Stimulated activated CD4-positive, alpha-beta T cell treated with anti-CD3 and anti-CD28 coated beads, Interleukin-1b, Interleukin-23, amount 100 ng/mL, for 1 hour (primary cell): Measurements from ENCODE around the gene ADARB2.

Experiments
- DNase-seq, 2 donors: peaks; one replicate each; pipeline ENCODE4 v3.0.0-alpha.2; 2020; ENCODE audit warnings: low read depth in 2 of 2

The ADARB2 gene

GRCh38 chr10:1291178-1292090 lies 445.9 kb downstream of the ADARB2 start:
- no peak for DNase-seq

GRCh38 chr10:1290071-1290471 lies 447.3 kb downstream of the ADARB2 start:
- DNase-seq, result no peak

DNA sequence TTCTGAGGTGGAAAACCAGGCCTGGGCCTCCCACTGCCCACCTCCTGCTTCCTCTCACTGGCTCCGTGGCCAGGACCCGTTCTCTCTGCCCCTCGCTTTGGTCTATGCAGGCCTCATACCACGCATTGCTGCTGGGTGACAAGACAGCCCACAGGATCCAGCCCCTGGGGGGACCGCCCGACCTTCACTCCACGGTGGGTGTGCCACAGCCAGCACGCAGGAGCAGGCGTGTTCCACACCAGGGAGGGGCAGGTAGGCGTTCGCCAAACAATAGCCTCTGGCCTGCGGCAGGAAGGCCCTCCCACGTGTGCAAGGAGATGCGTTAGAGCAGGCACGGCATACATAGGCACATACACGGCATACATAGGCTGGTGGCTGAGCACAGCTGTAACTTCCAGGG lies 447.7 kb downstream of the ADARB2 start:
- no peak for DNase-seq

- DNase-seq, result no peak
These were observed 449.3 kb downstream of the ADARB2 start for GRCh38 chr10:1287971-1288401.

DNA sequence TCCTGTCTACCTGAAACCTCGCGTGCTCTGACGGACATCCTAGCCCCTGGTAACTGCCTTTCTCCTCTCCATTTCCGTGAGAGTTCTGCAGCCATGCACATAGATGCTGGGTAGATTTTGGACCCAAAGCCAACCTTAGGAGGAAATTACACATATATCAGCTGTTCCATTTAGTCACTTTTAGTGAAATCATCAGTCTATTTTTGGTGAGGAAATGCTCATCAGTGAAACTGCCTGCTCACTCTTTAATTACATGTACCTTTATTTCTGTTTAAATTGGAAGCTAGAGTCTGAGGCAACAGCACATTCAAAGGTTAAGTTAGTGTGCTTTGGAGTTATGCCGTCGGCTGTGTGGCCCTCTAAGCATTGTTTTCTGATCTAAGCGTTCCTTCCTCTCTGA lies 449.8 kb downstream of the ADARB2 start:
- DNase-seq, result no peak

GRCh38 chr10:1284076-1284475 lies 453.2 kb downstream of the ADARB2 start:
- no peak for DNase-seq

- DNase-seq, result no peak
These were observed 455.9 kb downstream of the ADARB2 start for GRCh38 chr10:1281405-1281782.

DNA sequence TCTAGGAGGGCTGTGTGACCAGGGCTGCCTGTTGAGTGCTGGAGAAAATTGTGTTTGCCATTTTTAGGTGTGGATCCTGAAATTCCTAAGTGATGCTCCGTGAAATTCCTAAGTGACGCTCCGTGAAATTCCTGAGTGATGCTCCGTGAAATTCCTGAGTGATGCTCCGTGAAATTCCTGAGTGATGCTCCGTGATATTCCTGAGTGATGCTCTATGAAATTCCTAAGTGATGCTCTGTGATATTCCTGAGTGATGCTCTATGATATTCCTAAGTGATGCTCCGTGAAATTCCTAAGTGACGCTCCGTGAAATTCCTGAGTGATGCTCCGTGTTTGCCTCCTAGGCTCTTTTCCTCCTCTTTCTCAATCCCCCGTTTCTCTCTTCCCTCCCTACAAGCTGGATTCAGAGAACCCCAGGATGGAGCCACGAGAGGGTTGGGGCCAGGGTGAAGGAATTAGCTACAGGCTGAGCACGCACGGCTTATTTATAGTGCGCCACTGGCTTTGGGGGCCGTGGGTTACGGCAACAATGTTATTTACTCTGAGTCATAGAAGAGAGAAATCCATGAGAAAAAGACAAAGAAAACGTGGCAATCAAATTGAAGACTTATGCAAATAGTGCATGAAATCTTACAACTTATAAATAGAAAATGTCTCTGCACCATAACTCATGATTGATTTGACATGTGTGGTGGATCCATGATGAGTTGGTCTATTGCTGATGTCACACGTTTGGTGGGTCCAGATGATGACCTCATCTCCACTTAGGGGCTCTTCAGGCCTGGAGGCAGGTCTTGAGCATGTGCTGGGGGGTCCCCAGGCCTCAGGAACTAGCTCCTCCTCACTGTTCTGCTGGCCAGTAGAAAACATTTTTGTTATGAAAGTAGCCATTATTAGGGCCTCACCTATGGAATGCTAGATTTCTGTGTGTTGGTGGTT lies 456.6 kb downstream of the ADARB2 start:
- no peak for DNase-seq

GRCh38 chr10:1278306-1278705 lies 459.0 kb downstream of the ADARB2 start:
- no peak for DNase-seq

DNA sequence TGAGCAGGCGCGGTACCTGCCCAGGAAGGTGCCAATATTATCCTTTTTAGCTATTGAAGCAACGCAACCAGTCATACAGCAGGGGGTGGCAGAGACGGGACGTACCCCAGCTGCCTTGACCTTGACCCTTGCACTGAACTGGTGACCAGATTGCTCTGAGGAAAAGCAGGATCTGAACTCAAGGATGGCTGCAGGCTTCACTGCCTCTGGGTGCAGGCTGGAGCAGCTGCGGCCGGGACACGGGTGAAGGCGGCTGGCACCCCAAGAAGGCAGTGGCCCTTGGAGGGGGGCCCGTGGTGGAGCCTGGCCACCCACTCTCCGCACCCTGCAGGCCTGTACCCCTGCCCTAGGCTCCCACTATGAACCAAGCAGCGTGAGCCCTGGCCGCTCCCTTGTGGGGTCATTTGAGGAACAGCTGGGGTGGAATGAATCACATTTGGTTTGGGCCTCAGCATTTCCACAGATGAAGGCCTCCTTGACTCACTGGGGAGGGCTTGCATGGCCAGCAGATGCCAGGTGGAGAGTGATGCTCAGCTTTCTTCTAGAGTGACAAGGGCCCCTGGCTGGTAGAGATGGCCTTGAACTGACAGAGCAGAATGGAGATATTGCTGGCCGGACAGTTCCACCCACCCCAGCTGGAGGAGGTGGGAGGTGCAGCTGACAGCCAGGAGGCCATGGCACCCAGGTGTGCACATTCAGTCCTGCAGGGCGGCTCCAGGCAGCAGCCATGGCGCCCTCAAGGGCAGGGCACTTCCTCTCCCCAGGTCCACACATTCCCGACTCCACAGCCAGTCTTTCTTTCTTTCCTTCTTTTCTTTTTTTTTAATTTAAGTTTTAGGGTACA lies 462.4 kb downstream of the ADARB2 start:
- no peak for DNase-seq

DNA sequence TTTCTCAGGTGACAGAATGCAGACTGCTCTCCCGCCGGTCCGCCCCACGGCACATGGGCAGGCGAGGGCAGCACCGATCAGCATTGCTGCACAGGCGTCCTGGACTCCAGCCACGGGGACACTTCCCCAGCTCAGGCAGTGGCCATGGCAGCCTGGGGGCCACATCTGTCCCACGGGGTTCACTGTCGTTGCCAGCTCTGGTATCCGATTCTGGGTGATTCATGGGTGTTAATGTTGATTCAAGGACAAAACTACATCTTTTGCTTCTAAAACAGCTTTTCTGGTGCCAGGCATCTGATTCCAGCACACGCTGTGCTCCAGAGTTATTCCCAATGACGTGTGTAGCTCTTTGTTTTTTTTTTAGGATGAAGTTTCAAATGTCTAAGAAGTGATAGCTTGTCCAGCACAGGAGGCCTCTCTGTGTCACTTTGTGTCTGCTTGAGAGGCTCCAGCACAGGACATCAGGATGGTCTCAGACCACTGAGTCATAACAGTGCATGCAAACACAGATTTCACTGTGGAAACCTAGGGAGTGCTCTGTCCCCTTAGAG lies 463.1 kb downstream of the ADARB2 start:
- DNase-seq, result no peak

GRCh38 chr10:1273372-1274105 lies 463.8 kb downstream of the ADARB2 start:
- no peak for DNase-seq

DNA sequence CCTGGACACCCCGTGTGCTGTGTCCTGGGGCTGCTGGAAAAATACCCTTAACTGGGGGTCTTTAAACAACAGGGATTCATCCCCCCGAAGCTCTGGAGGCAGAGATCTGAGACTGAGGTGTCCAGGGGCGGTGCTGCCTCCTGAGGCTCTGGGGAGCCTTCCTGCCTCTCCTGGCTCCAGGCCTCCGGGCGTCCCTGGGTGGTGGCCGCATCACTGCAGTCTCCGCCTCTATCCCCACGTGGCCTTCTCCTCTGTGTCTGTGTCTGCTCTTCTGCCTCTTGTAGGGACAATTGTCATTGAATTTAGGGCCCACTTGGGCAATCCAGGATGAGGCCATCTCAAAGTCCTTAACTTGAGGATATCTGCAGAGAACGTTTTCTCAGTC lies 464.6 kb downstream of the ADARB2 start:
- no peak for DNase-seq

- DNase-seq, result no peak
These were observed 465.1 kb downstream of the ADARB2 start for GRCh38 chr10:1272079-1272776.

DNA sequence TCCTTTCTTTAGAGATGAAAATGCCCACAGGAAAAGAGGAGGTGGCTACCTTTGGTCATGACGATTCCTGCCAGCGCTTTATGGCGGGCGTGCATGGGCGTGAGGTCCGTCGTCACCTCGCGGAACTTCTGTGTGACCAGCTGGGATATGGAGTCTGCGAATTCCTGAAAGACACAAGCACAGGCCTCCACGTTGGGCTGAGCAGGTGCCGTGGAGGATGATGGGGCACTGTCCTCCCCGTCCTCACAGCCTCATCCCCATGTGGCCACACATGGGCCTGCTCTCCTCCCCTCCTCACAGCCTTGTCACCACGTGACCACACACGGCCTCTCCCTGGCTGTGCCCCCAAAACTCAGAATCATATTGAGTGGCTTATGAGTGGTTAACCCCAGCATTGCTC lies 466.4 kb downstream of the ADARB2 start:
- no peak for DNase-seq

DNA sequence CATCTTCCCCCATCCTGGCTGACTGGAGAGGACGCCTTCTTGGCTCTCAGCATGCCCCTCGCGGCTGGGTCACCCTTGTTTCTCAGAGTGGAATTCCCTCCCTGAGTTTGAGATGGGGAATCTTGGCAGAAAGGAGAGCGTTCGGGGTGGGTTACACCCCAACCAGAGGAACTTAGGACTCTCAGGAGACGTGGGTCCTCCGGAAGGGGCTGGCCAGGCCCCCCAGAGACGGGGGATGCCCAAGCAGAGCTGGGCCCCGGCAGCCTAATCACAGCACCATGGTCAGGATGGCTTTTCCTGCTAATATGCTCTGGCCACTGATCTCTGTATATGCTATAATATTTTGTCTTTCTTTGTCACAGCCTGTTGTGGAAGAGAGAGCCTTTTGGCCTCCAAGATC lies 466.8 kb downstream of the ADARB2 start:
- DNase-seq, result no peak

- no peak for DNase-seq
These were observed 468.5 kb downstream of the ADARB2 start for GRCh38 chr10:1268831-1269230.

GRCh38 chr10:1267568-1267967 lies 469.8 kb downstream of the ADARB2 start:
- DNase-seq, result no peak

DNA sequence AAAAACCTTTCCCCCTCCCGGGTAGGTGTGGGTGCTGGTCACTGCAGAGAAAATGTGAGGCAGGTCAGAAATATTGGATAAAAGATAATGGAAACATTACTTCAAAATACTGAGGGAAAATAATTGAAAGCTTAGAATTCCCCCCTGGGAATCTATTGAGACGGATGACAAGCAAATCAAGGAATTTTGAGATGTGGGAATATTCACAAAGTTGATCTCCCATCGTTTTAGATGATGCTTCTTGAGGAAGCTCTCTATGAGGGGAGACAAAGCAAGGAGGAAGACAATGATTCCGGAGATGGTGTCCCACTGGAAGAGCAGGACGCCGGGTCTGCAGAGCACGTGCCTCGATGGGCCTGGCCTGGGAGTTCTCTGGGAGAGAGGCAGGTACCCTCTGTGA lies 470.2 kb downstream of the ADARB2 start:
- no peak for DNase-seq
